ENCODE measurements around the gene FIGNL1.
"Not testable (repeated sequence)": the region's sequence is repeated elsewhere in the genome, so short reads cannot be mapped to it uniquely, and the experiment has no call there.

The FIGNL1 gene

DNA sequence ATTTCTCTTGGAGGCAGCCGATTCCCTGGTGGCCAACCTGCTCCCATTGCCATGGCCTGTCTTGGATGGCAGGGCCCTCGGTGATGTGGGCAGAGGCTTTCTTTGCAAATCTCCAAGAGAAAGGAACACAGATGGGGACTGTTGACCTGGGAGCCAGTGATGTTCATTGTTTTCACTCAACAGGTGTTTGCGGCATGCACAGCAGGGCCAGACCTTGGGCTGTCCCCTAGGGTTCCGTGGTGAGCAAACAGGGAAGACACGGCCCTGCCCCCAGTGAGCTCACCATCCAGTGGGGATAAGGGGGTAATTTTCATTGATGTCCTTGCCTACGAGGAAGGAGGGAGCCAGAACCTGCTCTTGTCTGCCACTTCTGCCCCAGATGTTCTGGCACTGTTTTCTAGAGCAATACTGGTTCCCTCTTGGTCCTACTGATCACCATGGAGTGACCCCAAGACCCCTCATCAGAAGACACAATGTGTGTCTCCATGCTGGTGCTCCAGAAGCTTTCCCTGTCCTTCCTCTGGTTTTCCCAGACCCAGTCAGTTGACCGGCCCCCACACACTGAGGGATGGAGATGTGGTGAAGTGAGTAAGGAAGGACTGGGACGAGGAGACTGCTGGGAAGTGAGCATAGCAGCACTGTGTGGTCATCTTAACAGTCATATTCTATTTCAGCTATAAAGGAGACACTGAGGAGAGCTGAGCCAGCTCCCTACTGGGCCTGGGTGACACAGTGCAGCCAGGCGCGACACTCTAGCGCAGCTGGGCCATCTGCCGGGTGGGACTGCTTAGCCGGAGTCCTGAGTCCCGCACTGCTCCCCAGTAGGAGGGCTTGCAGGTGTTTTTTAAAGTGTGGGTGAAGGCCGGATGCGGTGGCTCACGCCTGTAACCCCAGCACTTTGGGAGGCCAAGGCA is 20.4 kb upstream of the FIGNL1 start:
- no peak for FAIRE-seq

- no peak for FAIRE-seq
Observed at GRCh38 chr7:50469181-50469580, 19.0 kb upstream of the FIGNL1 start.

- no peak for FAIRE-seq
Observed at GRCh38 chr7:50467817-50468610, 17.9 kb upstream of the FIGNL1 start.

DNA sequence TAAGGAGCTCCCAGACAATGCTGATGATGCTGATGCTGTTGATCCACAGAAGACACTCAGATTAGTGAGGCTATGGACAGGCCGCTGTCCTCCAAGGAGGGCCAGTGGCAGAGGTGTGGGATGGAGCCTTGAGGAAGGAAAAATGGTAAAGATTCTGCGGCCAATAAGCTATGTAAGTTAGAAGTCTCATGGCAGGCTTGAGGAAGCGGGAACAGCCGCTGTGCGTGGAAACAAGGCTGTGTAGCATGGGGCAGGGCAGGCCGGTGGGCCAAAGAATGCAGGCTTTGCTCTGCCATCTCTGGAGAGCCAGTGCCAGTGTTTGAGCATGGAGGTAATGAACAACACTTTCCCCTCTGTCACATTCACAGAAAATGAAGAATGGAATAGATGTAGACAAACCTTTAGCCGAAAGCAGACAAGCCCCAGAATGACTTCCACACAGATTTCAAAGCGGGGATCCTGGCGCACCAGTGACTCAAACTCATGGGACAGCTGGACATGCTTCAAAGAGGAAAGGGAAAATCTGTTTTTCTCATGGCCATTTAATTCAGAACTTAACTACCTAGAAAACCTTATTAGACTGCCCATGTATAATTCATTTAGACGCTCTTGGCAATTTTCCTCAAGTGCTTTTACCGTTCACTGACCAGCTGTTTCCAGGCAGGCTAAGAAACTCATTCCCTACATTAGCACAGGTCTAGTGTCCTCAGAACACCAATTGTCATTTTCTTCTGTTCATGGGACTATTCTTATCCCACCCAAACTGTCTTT is 16.9 kb upstream of the FIGNL1 start:
- no peak for FAIRE-seq

DNA sequence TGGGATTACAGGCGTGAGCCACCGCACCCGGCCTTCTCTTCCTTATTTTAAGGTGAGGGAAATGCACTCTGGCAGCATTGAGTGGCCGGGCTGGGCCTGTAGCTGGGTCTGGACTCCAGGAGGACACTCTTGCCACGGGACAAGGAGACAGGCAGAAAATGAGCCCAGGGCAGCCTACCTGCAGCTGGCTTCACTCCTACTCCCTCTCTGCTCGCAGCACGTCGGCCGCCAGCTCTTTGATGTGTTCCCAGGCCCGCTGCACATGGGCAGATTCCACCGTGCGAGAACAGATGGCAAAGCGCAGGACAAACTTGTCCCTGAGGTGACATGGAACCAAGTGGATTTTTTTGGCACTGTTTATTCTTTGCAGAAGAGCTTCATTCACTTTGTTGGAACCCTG is 12.9 kb upstream of the FIGNL1 start:
- no peak for FAIRE-seq

- FAIRE-seq: no peak
Observed at GRCh38 chr7:50462361-50462760, 12.2 kb upstream of the FIGNL1 start.

GRCh38 chr7:50461695-50462094 is 11.5 kb upstream of the FIGNL1 start:
- no peak for FAIRE-seq

- not testable (repeated sequence) for FAIRE-seq
Observed at GRCh38 chr7:50459183-50459582, 9.0 kb upstream of the FIGNL1 start.

DNA sequence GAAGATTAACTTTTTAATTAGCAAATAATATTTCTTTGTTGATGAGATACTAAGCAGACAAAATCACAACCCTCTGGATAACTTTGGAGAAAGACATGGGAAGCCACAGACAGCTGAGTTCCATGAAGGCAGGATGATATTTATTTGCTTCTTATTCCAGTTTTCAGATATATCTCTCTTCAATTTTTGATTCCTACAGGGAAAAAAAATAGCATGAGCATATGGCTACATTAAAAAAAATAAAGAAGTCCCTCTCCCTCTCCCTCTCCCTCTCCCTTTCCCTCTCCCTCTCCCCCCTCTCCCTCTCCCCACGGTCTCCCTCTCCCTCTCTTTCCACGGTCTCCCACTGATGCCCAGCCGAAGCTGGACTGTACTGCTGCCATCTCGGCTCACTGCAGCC is 8.5 kb upstream of the FIGNL1 start:
- FAIRE-seq: not testable (repeated sequence)

GRCh38 chr7:50456371-50457123 is 6.4 kb upstream of the FIGNL1 start:
- no peak for FAIRE-seq

- FAIRE-seq: no peak
Observed at GRCh38 chr7:50455658-50456057, 5.5 kb upstream of the FIGNL1 start.

- FAIRE-seq: no peak
Observed at GRCh38 chr7:50454968-50455367, 4.8 kb upstream of the FIGNL1 start.

GRCh38 chr7:50450590-50451032 is 461 bp upstream of the FIGNL1 start:
- no peak for FAIRE-seq

GRCh38 chr7:50449501-50449880 is 659 bp downstream of the FIGNL1 start:
- FAIRE-seq: no peak

DNA sequence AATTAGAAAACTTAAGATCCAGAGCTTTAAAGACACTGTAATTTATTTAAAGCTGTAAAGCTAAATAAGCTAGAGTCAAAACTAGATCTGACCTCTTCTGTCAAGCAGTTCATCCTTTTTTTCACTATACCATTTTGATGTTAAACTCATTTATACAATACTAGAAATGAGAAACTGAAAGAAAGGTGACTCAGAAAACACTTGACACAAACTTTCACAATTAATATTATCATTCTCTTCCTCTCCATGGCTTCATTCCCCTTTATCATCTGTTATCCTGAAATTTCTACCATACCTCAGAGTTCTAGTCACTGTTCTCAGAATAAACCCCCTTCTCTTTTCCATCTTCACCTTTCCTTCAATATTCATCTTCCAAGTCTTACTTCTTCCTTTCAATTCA is 1.3 kb downstream of the FIGNL1 start:
- no peak for FAIRE-seq

DNA sequence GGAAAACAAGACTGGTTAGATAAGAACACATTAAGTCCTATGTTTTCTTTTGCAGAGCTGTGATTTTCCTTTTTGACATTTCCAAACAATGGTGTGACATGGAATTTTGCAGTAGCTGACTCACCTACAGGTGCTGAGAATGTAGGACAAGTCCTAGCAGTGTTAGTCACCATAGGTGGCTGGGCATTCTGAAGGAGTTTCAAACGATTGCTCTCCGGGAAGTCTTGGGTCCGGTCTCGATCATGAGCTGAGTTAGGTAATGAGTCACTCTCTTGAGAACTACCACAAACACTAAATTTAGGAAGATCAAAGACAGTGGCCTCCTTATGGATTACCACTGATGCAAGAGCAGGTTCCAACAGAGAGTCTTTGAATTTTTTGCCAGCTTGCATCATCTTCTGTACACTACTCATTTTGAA is 3.6 kb downstream of the FIGNL1 start:
- FAIRE-seq: no peak

DNA sequence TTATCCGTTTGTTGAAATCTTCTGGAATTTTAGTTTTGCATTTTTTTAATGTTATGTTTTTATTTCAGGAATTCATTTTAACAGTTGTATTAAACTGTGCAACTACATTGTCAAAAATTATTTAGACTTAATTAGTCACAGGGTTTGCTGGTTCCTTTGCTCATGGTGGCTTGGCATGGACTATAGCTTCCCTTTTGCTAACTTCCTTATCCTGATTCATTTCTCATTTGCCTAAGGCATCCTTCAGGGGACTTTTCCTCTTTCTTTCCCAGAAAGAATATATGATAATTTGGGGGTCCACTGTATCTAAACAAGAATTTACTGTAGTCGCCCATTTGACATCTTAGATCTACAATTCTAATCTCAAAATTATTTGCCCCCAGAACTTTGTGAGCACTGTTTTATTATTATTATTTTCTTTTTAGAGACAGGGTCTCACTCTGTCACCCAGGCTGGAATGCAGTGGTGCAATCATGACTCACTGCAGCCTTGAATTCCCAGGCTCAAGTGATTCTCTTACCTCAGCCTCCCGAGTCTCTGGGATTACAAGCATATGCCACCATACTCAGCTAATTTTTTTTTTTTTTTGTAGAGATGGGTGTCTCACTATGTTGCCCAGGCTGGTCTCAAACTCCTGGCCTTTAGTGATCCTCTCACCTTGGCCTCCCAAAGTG is 13.9 kb downstream of the FIGNL1 start:
- no peak for FAIRE-seq

DNA sequence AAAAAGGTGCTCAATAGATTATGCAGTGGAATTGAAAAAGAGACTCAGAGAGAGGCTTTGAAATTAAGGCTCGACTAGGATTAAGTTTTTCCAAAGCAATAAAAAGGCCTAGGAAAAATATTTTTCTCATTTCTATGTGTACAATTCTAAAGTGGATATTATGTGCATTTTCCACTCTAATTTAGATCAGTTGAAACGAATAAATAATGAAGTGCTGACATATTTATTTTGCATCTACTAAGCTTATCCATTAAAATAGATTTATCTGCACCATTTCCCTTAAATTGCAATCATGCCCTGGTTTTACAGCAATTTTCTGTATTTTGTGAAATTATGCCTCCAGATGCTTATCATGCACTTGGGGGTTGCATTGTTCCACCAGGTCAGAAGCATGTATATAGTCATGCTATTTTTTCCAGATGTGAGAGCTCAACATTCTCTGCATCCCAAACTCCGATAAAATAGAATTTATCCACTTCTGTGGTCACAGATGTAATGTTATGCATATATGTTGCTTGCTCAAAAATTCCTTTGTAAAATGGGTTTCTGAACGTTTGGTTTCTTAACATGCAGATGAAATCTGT is 18.3 kb downstream of the FIGNL1 start:
- FAIRE-seq: no peak

GRCh38 chr7:50431316-50431715 is 18.8 kb downstream of the FIGNL1 start:
- no peak for FAIRE-seq

- no peak for FAIRE-seq
Observed at GRCh38 chr7:50428911-50429310, 21.2 kb downstream of the FIGNL1 start.

DNA sequence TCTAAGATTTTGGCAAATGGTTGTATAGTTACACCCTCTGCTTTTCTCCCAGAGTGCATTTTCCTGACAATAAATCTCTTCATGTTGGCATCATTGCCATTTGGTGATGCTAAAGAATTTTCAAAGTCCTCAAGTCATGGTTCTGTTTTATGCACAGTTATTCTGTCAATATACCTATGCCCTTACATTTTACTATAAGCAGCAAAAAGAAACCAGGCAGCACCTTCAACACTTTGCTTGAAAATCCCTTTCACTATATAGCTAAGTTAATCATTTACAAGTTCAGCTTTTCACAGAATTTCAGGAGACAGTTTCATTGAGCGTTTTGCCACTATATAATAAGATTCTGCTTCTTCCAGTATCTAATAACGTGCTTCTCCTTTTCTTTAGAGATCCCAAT is 22.6 kb downstream of the FIGNL1 start:
- FAIRE-seq: no peak
